Central memory CD4-positive, alpha-beta T cell (primary cell): ENCODE results near the gene SPEG.

ENCODE experiments used
- DNase-seq: peaks from one replicate; pipeline ENCODE4 v3.0.0; 2022

SPEG gene

GRCh38 chr2:219446101-219446504 is 11.5 kb downstream of the SPEG start:
- DNase-seq, result no peak

- no peak for DNase-seq
Measured at GRCh38 chr2:219446689-219447088, 12.0 kb downstream of the SPEG start.

GRCh38 chr2:219447242-219448098 is 12.8 kb downstream of the SPEG start:
- no peak for DNase-seq

- no peak for DNase-seq
Measured at GRCh38 chr2:219448099-219448775, 13.6 kb downstream of the SPEG start.

- no peak for DNase-seq
Measured at GRCh38 chr2:219448776-219449341, 14.2 kb downstream of the SPEG start.

- no peak for DNase-seq
Measured at GRCh38 chr2:219449609-219450008, 15.0 kb downstream of the SPEG start.

GRCh38 chr2:219451661-219452360 is 17.2 kb downstream of the SPEG start:
- no peak for DNase-seq

GRCh38 chr2:219452361-219453317 is 18.0 kb downstream of the SPEG start:
- DNase-seq, result no peak

GRCh38 chr2:219453671-219454590 is 19.3 kb downstream of the SPEG start:
- no peak for DNase-seq

- no peak for DNase-seq
Measured at GRCh38 chr2:219455581-219455980, 20.9 kb downstream of the SPEG start.

GRCh38 chr2:219457784-219458369 is 23.2 kb downstream of the SPEG start:
- DNase-seq, result no peak

GRCh38 chr2:219458996-219459395 is 24.4 kb downstream of the SPEG start:
- DNase-seq, result no peak

GRCh38 chr2:219459460-219460311 is 25.0 kb downstream of the SPEG start:
- no peak for DNase-seq

- DNase-seq, result no peak
Measured at GRCh38 chr2:219460424-219460926, 25.8 kb downstream of the SPEG start.

- no peak for DNase-seq
Measured at GRCh38 chr2:219461047-219461514, 26.4 kb downstream of the SPEG start.

GRCh38 chr2:219461669-219462068 is 27.0 kb downstream of the SPEG start:
- DNase-seq, result no peak

- DNase-seq, result no peak
Measured at GRCh38 chr2:219462349-219462748, 27.7 kb downstream of the SPEG start.

GRCh38 chr2:219464286-219465032 is 29.8 kb downstream of the SPEG start:
- DNase-seq, result no peak
